Limb (tissue), 2 donors: ENCODE data around the gene CLDN7.

Source experiments
- DNase-seq, 2 donors: peaks; one replicate each; pipeline ENCODE4 v3.0.0-alpha.2; 2016; ENCODE audit errors: extremely low spot score in 2 of 2

Gene CLDN7

DNA sequence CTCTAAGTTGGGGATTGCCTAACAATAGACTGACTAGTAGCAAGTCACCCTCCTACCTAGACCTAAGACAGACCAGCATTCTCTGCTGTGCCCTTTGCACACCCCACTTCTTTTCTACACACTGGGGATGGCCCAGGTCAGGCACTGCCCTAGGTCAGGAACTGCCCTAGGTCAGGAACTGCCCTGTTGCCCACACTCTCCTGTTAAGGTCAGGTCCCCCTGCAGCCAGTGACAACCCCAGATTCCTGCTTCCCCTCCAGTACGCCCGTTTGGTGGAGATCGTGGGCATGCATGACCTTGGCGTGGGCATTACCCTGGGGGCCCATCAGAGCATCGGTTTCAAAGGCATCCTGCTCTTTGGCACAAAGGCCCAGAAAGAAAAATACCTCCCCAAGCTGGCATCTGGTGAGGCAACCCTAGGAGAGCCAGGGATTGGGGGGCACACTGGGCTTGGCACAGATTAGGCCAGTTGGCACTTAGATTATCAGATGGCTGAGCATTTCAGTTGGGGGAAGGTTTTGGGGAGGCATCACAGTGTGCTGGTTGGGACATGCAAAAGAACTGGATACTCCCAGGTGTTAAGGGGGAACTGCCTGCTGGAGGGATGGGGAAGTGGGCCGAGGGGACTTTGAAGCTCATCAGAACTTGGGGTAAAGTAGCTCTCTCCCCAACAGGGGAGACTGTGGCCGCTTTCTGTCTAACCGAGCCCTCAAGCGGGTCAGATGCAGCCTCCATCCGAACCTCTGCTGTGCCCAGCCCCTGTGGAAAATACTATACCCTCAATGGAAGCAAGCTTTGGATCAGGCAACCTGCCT, 40.8 kb downstream of the CLDN7 start:
- DNase-seq: no peak

- DNase-seq: peak in 1 of 2 donors; percentile 61
Observed at GRCh38 chr17:7220593-7221277, 41.5 kb downstream of the CLDN7 start.

GRCh38 chr17:7219812-7220592, 42.3 kb downstream of the CLDN7 start, which contains the start of the genes ACADVL and DLG4:
TSS of gene ACADVL (plus strand) at chr17:7219938. CDS start at chr17:7219985, 47 bp downstream.
TSS of gene DLG4 (minus strand) at chr17:7219836.
- DNase-seq: peak; percentile 91 to 92

- no peak for DNase-seq
Observed at GRCh38 chr17:7219229-7219811, 43.0 kb downstream of the CLDN7 start.

GRCh38 chr17:7218758-7219157, 43.5 kb downstream of the CLDN7 start:
- DNase-seq: no peak

DNA sequence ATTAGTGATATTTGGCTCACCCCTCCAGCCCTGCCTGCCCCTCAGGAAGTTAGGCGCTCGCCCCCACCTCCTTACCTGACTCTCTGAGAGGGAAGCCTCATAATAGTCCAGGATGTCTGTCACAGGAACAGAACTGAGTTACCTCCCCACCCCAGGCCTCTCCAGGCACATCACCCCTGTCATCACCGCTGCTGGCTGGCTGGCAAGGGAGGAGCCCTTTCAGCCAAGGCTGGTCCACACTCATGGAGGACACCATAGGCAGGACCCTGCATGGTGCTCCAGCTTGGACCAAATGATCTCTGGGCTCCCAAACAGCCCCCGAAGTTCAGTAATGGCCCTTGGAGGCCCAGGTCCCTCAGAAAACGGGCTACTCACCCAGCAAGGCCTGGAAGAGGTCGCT, 44.1 kb downstream of the CLDN7 start:
- no peak for DNase-seq

DNA sequence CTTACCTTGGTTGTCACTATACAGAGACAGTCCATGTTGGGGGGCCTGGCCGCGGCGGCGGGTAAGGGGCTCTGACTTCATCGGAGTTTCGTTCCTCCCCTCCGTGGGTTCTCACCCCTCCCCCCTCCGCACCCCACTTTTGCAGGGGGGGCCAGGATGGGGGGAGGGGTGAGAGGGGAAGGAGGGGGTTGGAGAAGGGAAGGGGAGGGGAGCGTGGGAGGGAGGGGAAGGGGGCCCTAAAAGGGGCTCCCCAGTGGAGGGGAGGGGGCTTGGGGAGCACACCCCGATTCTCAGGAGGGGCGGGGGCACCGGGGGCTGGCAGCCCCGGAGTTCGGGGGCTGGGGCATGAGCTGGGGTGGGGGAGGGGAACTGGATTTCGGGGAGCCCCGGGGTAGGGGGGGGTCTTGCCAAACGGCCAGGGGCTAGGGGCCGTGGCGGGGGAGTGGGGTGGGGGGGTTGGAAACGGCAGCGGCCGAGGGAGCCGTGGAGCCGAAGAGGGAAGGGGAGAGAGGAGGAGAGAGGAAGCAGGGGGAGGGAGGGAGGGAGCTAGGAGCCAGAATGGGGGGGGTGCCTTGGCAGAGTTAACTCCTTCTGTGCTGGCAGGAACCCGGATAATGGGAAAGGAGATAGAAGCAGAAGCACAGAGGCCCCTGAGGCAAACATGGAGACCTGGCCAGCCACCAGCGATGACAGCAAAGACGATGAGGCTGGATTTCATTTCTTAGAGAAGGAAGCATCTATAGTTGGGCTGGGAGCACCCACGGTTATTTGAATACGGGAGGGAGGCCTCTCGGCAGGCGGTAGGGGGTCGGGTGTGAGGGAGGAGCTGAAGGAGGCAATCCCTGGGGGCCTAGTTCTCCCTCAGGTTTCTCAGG, 44.9 kb downstream of the CLDN7 start:
- DNase-seq: peak; percentile 84 to 88

GRCh38 chr17:7216242-7217112, 45.8 kb downstream of the CLDN7 start:
- no peak for DNase-seq

DNA sequence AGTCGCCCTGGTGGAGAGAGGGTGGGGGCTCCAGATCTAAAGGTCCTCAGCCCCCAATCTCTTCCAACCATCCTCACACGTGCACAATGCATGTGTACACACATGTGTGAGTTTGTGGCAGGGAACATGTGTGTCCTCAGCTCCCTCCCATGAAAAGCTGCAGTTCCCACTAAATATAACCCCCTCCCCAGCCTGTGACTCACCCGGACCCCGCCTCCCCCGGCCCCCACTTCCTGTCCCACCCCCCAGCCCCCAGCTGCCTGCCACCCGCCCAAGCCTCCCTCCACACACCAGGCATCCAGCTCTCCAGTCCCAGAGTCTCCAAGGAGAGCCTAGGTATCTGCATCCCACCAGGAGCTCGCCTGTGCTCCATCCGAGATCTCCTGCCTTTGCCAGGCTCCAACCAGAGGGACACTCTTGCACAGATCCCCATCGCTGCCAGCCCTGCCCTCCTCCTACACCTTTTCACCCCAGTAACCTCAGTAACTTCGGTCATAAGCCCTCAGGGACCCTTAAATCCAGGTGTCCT, 46.6 kb downstream of the CLDN7 start:
- peak; percentile 43 to 68 for DNase-seq

DNA sequence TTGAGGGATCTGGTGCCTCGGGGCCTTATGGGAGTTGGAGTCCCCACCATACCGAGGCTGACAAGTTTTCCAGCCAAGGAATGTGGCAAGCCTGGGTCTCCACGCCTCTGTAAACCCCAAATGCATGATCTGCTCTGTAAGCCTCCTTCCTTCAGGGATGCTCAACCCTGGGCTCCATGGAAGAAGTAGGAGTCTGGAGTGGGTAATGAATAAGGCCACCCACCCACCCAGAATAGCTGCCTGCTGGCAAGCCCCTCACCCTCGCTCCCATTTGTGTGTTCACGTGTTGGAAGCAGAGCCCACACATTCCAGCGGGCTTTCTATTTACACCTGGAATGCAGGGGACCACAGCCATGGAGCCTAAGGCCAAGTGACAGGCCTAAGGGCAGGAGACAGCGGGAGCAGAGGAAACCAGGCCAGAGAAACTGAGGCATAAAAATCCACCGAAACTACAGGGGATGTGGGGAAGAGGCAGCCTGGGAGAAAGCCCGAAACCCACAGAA, 47.1 kb downstream of the CLDN7 start:
- no peak for DNase-seq

DNA sequence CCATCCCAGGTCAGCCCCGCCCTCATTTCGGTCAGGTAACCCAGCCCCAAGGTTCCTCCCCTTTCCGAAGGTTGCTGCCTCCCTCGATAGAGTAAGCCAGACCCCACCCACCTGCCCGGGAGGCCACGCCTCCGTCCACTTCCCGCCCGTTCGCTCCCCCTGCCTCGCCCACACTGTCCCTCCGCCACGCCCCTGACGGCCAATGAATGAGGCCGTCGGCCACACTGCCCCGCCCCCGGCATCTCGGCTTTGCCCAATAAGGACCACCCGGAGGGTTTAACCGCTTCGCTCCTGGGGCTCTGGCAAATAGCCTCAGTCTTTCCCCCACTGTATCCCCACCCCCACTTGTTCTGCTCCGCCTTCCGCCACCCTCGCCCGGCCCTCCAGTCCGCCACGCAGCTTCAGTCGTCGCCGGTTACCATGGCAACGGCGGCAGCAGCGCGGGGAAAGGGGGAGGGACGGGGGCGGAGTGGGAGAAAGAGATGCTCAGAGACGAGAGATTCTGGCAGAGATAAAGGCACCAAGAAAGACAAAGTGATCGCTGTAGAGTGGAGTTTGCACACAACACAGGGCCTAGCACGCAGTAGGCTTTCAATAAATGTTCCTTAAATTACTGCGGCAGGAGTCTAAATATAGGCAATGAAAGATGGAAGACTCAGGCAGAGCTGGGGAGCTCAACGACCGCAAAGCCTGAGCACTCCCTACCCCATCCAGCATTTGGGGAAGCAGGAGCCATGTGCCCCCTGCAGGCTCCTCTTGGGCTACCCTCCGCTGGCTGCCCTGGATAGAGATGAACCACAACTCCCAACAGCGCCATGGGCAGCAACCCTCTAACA, 47.8 kb downstream of the CLDN7 start:
- peak; percentile 98 to 100 for DNase-seq

GRCh38 chr17:7213895-7214299, 48.4 kb downstream of the CLDN7 start:
- peak; percentile 91 to 94 for DNase-seq

DNA sequence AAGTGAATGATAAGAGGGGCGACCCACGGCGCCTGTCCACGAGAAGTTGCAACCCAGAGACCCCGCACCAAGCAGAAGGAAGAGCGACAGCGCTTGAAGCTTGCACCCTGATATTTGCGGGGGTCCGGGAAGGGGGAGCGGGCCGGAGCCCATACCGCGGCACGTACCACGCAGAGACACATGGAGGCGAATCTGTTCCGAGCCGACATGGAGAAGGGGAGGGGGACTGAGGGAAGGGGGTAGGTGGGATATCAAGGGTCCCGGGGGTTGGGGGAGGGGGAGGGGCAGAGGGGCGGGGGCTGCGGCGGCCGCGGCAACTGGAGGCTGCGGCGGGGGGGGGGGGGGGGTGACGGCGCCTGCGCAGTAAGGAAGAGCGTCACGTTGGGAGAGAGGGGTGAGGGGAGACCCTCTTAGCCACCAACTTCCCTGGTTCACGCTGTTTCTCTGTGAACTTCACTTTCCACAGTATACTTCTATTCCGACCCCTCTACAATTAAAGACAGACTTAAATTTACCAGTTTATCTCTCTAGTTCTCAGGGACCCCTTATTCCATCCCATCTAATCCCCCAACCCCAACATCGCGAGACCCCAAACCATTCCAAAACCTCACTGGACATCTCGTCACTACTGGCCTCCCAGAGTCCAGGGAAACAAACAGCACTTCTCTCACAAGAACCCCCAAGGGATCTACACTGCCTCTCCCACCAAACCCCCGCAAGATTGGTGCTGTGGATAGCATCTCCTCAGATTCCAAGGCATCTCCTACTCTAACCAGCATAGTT, 50.6 kb downstream of the CLDN7 start:
- DNase-seq: peak in 1 of 2 donors; percentile 74
